Neural progenitor cell (in vitro differentiated cells): Measurements from ENCODE around the gene APH1B. TPM values are rescaled to one million over a fixed set of nuclear protein-coding genes. Genes with fewer than 3 reads are reported as not detected.

Source experiments
- DNase-seq: peaks from one replicate; pipeline ENCODE4 v3.0.0-alpha.2; 2016; ENCODE audit warnings: low spot score
- H2AFZ ChIP-seq: fragments of 200-600 bp; sonication (generic); replicated peaks from 2 replicates; pipeline ENCODE4 v1.6.1; 2016; ENCODE audit warnings: antibody characterized with exemption
- H3F3A ChIP-seq: fragments of 200-600 bp; sonication (generic); 2 replicates; pipeline ENCODE4 v1.6.1; 2016; ENCODE audit warnings: antibody characterized with exemption, low read depth
- H3K27ac ChIP-seq: fragments of 200-600 bp; sonication (generic); 2 replicates; pipeline ENCODE4 v1.5.1; 2016; ENCODE audit warnings: mild to moderate bottlenecking
- H3K27me3 ChIP-seq: fragments of 200-600 bp; sonication (generic); 2 replicates; pipeline ENCODE4 v1.6.1; 2016; ENCODE audit warnings: mild to moderate bottlenecking, moderate library complexity
- H3K36me3 ChIP-seq: fragments of 200-600 bp; sonication (generic); 2 replicates; pipeline ENCODE4 v1.5.1; 2016
- H3K4me1 ChIP-seq: fragments of 200-600 bp; sonication (generic); 2 replicates; pipeline ENCODE4 v1.6.1; 2016; ENCODE audit warnings: mixed run types
- H3K4me2 ChIP-seq: fragments of 200-600 bp; sonication (generic); 2 replicates; pipeline ENCODE4 v1.6.1; 2016
- H3K4me3 ChIP-seq: fragments of 200-600 bp; sonication (generic); 2 replicates; pipeline ENCODE4 v1.5.1; 2016
- H3K79me2 ChIP-seq: fragments of 200-600 bp; sonication (generic); 2 replicates; pipeline ENCODE4 v1.6.1; 2016; ENCODE audit warnings: low read depth
- H3K9ac ChIP-seq: fragments of 200-600 bp; sonication (generic); 2 replicates; pipeline ENCODE4 v1.6.1; 2016
- H3K9me3 ChIP-seq: fragments of 200-600 bp; sonication (generic); 2 replicates; pipeline ENCODE4 v1.5.1; 2016; ENCODE audit warnings: low read depth
- H4K20me1 ChIP-seq: fragments of 200-600 bp; sonication (generic); 2 replicates; pipeline ENCODE4 v1.6.1; 2016; ENCODE audit warnings: low read depth
- H3K27ac Mint-ChIP-seq: 3 replicates; pipeline ENCODE4 v1.8.0; 2021; ENCODE audit warnings: mixed read lengths
- H3K27me3 Mint-ChIP-seq: 2 replicates; pipeline ENCODE4 v1.8.0; 2022; ENCODE audit warnings: low read depth, mild to moderate bottlenecking, inconsistent platforms, moderate library complexity, mixed read lengths; ENCODE audit not compliant: insufficient read depth
- H3K36me3 Mint-ChIP-seq: 3 replicates; pipeline ENCODE4 v1.8.0; 2021; ENCODE audit warnings: mixed read lengths
- H3K4me1 Mint-ChIP-seq: 3 replicates; pipeline ENCODE4 v1.8.0; 2021; ENCODE audit warnings: mixed read lengths
- H3K4me3 Mint-ChIP-seq: 3 replicates; pipeline ENCODE4 v1.8.0; 2021; ENCODE audit warnings: mild to moderate bottlenecking, moderate library complexity, mixed read lengths
- H3K9me3 Mint-ChIP-seq: 3 replicates; pipeline ENCODE4 v1.8.0; 2020; ENCODE audit warnings: mixed read lengths
- CTCF ChIP-seq: fragments of 200-600 bp; sonication (generic); IDR thresholded peaks from 2 replicates; pipeline ENCODE4 v1.5.1; 2017; ENCODE audit warnings: antibody characterized with exemption, mild to moderate bottlenecking
- EZH2 ChIP-seq: fragments of 200-600 bp; sonication (generic); IDR thresholded peaks from 2 replicates; pipeline ENCODE4 v1.6.1; 2017; ENCODE audit warnings: antibody characterized with exemption, mild to moderate bottlenecking, moderate library complexity
- EZH2phosphoT487 ChIP-seq: fragments of 200-600 bp; sonication (generic); IDR thresholded peaks from 2 replicates; pipeline ENCODE4 v1.6.1; 2017; ENCODE audit warnings: antibody characterized with exemption
- total RNA-seq: library from RNA; depleted of rRNA; stranded (reverse); fragments of >200 nt; gene quantifications from 2 replicates; pipeline ENCODE4 v1.2.3, GENCODE V29; 2015; ENCODE audit warnings: low replicate concordance

Gene APH1B
- total RNA-seq, 1 donor from 2014 or later = 4.0 TPM

- Histone ChIP-seq H3K9ac (no peak overlapping the region), H3K4me1 (peaks cover 2% of the 10 kb centered on the region), H3K9me3 (no peaks in the 10 kb centered on the region), H3K4me3 (no peak overlapping the region), H3K27ac (no peak overlapping the region), H3K79me2 (no peaks in the 10 kb centered on the region), H3F3A (no peaks in the 10 kb centered on the region), H2AFZ (no peak overlapping the region), H3K4me2 (no peak overlapping the region), H4K20me1 (no peaks in the 10 kb centered on the region), H3K36me3 (no peaks in the 10 kb centered on the region), H3K27me3 (no peaks in the 10 kb centered on the region)
- peaks cover 25% of the 10 kb centered on the region for H3K4me1 Mint-ChIP-seq
- no peak overlapping the region for H3K27ac Mint-ChIP-seq
- peaks cover 7% of the 10 kb centered on the region for H3K36me3 Mint-ChIP-seq
- peaks cover 3% of the 10 kb centered on the region for H3K27me3 Mint-ChIP-seq
- DNase-seq = no peak
- no peak overlapping the region for H3K4me3 Mint-ChIP-seq
- H3K9me3 Mint-ChIP-seq = no peaks in the 10 kb centered on the region
- TF ChIP-seq EZH2phosphoT487 = no peak
- no peak for TF ChIP-seq CTCF
- no peak for TF ChIP-seq EZH2
Observed at GRCh38 chr15:63292771-63293170, 15.4 kb downstream of the APH1B start.

GRCh38 chr15:63294359-63294758 lies 17.0 kb downstream of the APH1B start:
- no peaks in the 10 kb centered on the region for H3K27me3 ChIP-seq
- no peak overlapping the region for H2AFZ ChIP-seq
- no peaks in the 10 kb centered on the region for H4K20me1 ChIP-seq
- Mint-ChIP-seq H3K36me3 (peaks cover 9% of the 10 kb centered on the region), H3K4me3 (no peak overlapping the region), H3K4me1 (peaks cover 18% of the 10 kb centered on the region), H3K27ac (no peak overlapping the region), H3K9me3 (no peaks in the 10 kb centered on the region), H3K27me3 (peaks cover 3% of the 10 kb centered on the region)
- H3K27ac ChIP-seq = no peak overlapping the region
- H3K9me3 ChIP-seq = no peaks in the 10 kb centered on the region
- no peaks in the 10 kb centered on the region for H3K4me1 ChIP-seq
- H3K9ac ChIP-seq = no peak overlapping the region
- H3K4me2 ChIP-seq = no peak overlapping the region
- no peaks in the 10 kb centered on the region for H3K79me2 ChIP-seq
- DNase-seq = no peak
- no peaks in the 10 kb centered on the region for H3F3A ChIP-seq
- H3K36me3 ChIP-seq = no peaks in the 10 kb centered on the region
- no peak overlapping the region for H3K4me3 ChIP-seq
- no peak for TF ChIP-seq EZH2
- no peak for TF ChIP-seq CTCF
- no peak for TF ChIP-seq EZH2phosphoT487

- peaks cover 16% of the 10 kb centered on the region for H3K36me3 Mint-ChIP-seq
- no peak for DNase-seq
- no peak overlapping the region for H3K27ac ChIP-seq
Observed at GRCh38 chr15:63295341-63295740, 17.9 kb downstream of the APH1B start.

More at GRCh38 chr15:63295341-63295740, 17.9 kb downstream of the APH1B start:
- no peak overlapping the region for H3K27ac Mint-ChIP-seq
- Histone ChIP-seq H3K4me2 (no peak overlapping the region), H3K36me3 (no peaks in the 10 kb centered on the region), H3K4me1 (no peaks in the 10 kb centered on the region), H3K4me3 (no peak overlapping the region), H3K9ac (no peak overlapping the region), H3F3A (no peaks in the 10 kb centered on the region), H4K20me1 (no peaks in the 10 kb centered on the region), H2AFZ (no peak overlapping the region), H3K79me2 (no peaks in the 10 kb centered on the region), H3K27me3 (no peaks in the 10 kb centered on the region), H3K9me3 (no peaks in the 10 kb centered on the region)
- peaks cover 3% of the 10 kb centered on the region for H3K27me3 Mint-ChIP-seq
- H3K4me3 Mint-ChIP-seq = no peak overlapping the region
- no peak for TF ChIP-seq EZH2phosphoT487
- TF ChIP-seq EZH2 = no peak
- no peak for TF ChIP-seq CTCF
- no peaks in the 10 kb centered on the region for H3K9me3 Mint-ChIP-seq
- peaks cover 23% of the 10 kb centered on the region for H3K4me1 Mint-ChIP-seq
